ENCODE results near the gene CCDC124.

GRCh38 chr19:17942582-17943273 is 9.9 kb downstream of the CCDC124 start:
- no peak for TF ChIP-seq POLR2A (IDR thresholded peaks at IDR 0.05)
- TF ChIP-seq CTCF (IDR thresholded peaks at IDR 0.05): no peak
